Measurements from ENCODE around the gene TUBGCP3.
"Not testable (repeated sequence)": the region's sequence is repeated elsewhere in the genome, so short reads cannot be mapped to it uniquely, and the experiment has no call there.

The TUBGCP3 gene

GRCh38 chr13:112530861-112531260 is 57.1 kb downstream of the TUBGCP3 start:
- DNase-seq (ENCODE audit: low spot score) = no peak

GRCh38 chr13:112529216-112529615 is 58.7 kb downstream of the TUBGCP3 start:
- DNase-seq (ENCODE audit: low spot score) = no peak

- DNase-seq (ENCODE audit: low spot score) = no peak
These were observed 61.7 kb downstream of the TUBGCP3 start for GRCh38 chr13:112526146-112526853.

DNA sequence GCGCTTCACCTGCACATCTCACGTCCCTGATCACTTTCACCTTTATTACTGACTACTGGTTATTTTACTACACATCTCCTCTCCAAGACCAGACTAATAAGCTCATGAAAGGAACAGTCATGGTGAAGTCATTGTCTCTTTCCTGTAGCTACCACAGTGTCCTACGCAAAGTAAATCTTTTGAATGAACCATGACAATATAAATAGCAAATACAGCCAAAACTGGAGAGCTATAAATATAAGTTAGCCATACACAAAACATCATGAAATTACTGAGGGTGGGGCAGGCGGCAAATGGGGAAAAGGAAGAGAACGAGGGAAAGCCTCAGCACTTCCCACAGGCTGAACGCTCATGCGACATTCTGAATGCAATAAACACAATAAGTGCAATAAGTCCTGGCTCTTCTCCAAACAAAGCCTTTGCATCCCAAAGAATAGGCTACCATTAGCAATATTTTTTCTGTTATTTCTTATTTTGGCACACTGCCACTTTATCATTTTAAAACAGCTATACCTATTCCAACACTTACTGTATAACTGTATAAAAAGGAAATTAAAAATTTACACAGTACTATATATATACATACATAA is 62.5 kb downstream of the TUBGCP3 start:
- DNase-seq (ENCODE audit: low spot score) = no peak

- DNase-seq (ENCODE audit: low spot score) = no peak
These were observed 65.4 kb downstream of the TUBGCP3 start for GRCh38 chr13:112522578-112522977.

GRCh38 chr13:112521073-112521685 is 66.8 kb downstream of the TUBGCP3 start:
- no peak for DNase-seq (ENCODE audit: low spot score)

DNA sequence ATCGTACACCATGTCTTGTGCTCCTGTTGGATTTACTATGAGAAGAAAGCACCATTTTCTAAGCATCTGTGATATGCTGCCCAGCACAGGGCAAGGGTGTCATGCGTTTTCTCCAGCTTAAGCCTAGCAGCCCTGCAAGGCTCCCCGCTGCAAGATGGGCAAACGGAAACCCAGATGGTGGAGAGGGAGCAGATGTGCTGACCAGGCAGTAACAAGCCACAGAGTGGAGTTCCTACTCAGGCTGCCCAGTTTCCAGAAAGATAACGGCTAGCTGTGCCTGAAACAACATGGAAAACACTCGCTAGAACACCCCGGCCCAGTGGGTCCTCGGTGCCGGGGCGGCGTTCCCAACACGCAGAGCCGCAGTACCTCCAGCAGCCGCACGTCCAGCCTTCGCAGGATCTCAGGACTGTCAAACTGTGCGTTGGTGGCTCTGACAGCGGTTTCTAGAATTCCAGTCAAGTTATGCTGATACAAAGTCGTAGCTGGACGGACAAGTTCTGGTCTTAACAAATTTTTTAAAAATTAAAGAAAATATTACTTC is 68.4 kb downstream of the TUBGCP3 start:
- no peak for DNase-seq (ENCODE audit: low spot score)

DNA sequence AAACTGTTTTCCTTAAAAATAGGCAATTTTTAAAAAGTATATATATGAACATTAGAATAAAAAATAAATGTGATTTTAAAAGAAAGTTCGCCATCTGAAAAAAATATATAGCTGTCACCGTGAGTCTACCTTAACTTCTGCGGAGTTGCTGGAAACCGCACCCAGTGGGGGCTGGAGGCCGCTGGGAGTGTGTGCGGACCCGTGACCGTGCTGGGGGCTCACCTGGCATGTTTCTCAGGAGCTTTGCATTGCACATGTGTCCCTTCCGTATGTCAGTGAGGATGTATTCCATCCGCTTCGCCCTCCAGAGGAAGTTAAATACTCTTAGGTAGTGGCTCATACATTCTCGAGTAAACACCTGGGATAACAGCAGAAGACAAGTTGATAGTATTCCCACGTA is 71.7 kb downstream of the TUBGCP3 start:
- DNase-seq (ENCODE audit: low spot score) = no peak

- DNase-seq (ENCODE audit: low spot score) = no peak
These were observed 74.2 kb downstream of the TUBGCP3 start for GRCh38 chr13:112513761-112514160.

DNA sequence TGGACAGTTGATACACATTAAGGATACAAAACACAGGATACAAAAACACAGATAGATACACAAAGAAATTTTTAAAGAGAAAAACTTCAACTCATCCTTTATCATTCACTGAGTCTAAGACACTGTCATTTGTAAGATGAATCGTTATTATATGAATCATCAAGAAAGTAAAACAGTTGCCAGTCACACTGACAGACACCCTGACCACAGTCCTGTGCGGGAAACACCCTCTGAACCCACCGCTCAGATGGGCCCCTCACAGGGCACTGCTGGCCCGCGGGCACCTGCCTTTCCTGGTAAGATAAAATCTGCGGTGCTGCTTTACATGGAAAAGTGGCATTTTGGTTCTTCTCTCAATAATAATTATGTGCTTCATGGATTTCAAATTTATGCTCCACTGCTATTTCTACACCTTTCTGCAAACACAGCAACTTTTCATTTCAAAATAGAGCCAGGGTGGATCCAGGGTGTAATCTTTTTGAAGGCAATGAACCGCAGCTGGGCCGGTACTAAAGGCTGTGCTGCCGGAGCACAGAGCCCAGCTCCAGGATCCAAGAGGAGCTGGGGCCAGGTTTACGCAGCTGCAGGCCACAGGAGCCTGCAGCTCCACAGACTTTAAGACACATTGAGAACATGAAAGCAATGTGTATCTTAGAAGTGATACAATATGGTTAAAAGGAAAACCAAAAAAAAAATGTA is 76.8 kb downstream of the TUBGCP3 start:
- DNase-seq (ENCODE audit: low spot score) = no peak

DNA sequence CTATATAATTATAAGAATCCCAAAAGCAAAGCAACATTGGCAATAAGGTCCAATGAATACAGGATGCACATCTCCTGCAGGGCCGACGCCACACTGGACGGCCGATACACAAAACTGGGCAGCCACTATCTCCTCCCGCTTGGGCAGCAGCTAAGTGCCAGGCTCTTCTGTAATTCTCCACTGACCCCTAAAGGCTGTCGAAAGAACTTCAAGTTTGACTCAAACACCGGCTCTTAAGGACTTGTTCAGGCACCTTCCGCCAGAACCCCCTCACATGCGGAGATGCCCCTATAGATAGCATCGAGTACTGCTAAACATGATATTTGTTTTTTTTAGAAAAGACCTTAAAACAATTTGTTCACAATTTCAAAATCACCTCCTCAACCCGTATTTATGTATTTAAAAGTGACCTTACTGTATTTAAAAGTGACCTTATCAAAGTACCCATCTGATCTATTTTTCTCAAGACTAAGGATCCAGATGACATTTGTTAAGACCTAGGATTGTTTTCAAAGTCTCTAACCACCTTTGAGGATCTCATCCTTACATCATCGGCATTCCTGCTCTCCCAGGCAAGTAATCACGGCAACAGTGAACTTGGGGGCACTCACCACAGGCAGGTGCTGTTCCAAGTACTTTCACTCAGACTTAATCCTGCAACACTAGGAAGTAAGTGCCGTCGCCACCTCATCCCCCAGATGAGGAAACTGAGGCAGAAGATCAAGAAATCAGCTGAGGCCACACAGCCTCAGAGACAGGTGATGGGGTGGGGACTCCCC is 77.8 kb downstream of the TUBGCP3 start:
- DNase-seq (ENCODE audit: low spot score) = peak; percentile 87

DNA sequence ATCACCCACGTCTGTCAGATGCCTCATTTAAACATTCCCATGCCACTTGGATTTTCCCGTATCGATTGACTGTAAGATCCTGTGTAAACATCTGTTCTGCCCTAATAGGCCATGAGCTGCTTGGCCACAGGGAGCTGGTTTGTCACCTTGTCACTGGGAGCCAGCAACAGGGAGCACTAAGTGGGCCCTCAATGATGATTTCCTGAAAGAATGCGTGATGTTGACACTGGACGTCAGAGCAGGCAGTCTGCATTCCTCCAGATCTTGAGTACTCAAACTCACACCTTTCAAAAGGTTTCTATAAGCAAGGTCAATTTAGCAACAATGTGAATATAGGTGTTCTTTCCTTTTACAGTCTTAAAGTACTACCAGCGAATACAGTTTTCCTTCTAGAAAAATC is 78.8 kb downstream of the TUBGCP3 start:
- no peak for DNase-seq (ENCODE audit: low spot score)

DNA sequence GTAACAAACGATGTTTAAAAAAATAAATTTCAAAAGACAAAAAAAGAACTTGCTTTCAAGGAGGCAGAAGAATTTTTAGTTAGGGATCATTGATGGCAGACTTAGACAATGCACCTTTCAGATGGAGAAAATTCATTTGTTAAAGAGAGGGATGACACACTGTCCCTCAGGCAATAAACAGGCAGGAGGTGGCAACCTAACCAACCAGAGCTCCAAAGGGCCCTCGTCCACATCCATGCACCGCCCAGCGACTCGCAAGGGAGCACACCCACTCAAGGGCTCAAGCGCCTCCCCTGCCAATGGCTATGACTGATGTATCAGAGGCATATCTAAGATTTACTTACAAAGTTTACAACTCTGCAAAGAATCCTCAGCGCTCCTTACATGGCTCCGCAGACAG is 81.9 kb downstream of the TUBGCP3 start:
- DNase-seq (ENCODE audit: low spot score) = no peak

DNA sequence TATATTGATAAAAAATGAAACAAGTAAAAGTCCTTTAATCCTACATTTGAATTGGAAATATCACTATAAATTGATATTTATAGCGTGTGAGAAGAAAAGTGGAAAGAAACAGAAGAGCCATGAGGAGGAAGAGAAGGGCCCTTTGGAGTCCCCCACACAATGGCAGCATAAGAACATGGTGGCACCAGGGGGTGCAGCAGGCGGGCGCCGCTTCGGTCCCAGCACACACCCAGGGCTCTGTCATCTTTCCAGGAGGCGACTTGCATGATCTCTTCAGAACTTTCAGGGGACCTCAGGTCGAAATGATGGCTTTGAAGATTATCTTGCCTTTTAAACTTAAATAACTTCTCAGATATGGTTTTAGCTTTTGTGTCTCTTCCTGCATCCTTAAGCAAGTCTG is 91.8 kb downstream of the TUBGCP3 start:
- DNase-seq (ENCODE audit: low spot score) = no peak

DNA sequence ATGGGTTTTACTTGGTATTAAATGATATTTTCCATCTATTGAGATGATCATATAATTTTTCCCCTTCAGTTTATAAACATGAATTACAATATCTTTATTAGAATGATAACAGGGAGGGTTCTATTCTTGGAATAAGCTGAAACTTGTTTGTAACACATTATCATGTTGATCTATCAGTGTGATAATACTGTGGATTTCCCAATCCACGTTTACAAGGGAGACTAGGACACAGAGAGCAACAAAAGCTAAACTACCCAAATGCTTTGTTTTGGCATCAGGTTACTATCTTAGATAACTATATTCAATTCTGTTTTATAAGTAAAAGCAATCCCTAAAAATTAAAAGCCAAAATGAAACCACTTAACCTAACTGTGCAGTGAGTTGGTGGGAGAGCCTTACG is 92.5 kb downstream of the TUBGCP3 start:
- no peak for DNase-seq (ENCODE audit: low spot score)

- no peak for DNase-seq (ENCODE audit: low spot score)
These were observed 98.8 kb downstream of the TUBGCP3 start for GRCh38 chr13:112489199-112489598.

DNA sequence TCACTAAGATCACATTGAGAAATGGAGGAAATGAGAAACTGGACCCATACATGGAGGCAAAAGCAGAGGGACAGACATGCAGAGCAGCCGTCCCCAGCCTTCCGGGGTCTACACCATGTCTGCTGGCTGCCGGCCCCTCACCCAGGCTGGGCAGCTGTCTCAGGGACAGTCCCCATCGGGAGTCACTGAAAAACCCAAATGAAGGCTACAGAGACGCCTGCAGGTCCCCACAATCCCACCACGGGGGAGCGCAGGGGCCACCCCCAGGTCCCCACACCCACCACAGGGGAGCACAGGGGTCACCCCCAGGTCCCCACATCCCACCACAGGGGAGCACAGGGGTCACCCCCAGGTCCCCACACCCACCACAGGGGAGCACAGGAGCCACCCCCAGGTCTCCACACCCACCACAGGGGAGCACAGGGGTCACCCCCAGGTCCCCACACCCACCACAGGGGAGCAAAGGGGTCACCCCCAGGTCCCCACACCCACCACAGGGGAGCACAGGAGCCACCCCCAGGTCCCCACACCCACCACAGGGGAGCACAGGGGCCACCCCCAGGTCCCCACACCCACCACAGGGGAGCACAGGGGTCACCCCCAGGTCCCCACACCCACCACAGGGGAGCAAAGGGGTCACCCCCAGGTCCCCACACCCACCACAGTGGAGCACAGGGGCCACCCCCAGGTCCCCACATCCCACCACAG is 99.5 kb downstream of the TUBGCP3 start:
- not testable (repeated sequence) for DNase-seq (ENCODE audit: low spot score)

GRCh38 chr13:112487127-112487517 is 100.8 kb downstream of the TUBGCP3 start:
- no peak for DNase-seq (ENCODE audit: low spot score)

DNA sequence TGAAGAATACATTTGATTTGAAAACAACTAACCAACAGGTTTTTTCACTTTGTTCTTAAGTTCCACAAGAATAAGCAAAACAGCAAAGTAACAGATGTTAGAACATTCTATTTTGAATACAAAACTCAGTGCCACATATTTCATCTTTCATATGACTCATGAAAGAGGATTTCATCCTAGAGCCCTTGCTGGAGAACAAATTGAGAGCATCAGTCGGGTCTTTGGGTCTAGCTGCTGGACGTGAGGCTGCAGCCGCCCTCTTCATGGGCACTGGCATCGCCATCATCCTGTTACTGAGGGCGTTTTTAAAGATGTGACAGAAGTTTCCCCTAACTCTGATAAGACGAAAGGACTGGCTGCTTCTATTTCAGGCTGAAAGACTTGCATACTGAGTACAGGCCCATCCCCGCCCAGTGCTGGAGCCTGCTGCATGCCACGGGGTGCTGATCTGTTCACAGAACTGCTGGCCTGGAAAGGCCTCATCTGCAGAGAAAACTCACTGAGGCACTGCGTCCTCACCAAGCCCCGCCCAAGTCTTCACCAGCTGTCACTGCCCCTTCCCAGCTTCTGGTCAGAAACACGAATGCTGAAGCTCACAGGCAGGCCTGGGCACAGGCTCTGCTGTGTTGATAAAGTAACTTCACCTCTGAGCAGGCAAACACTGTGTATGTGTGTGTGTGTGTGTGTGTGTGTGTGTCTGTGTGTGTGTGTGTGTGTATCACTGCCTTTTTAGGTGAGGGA is 101.4 kb downstream of the TUBGCP3 start:
- DNase-seq (ENCODE audit: low spot score) = peak; percentile 75

DNA sequence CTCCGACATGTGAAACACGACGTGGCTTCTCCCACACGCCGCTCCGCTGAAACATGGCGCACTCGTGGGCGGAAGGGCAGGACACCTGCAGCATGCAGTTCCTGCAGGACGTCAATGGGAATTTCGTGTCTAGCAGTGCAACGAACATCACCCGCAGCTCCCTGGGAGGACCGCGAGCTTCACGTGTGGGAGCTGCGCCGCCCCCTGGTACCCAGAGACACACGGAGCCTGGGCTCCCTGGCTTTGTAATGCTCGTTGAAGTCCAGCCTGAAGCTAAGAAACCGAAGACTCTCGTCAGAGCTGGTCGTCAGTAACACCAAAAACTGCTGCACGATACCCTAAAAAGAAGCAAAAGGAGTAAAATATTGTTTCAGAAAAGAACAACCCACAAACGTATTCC is 102.1 kb downstream of the TUBGCP3 start:
- not testable (repeated sequence) for DNase-seq (ENCODE audit: low spot score)

DNA sequence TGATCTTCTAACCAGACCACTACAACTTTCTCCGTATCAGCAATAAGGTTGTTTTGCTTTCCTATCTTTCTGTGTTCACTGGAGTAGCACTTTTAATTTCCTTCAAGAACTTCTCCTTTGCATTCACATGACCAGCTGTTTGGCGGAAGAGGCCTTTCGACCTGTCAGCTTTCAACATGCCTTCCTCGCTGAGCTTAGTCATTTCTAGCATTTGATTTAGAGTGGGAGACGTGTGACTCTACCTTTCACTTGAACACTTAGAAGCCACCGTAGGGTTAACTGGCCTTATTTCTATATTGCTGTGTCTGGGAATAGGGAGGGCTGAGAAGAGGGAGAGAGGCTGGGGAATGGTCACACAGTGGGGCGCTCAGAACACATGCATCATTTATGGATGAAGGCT is 104.7 kb downstream of the TUBGCP3 start:
- DNase-seq (ENCODE audit: low spot score) = no peak
